ENCODE data around the gene TTC28.

DNA sequence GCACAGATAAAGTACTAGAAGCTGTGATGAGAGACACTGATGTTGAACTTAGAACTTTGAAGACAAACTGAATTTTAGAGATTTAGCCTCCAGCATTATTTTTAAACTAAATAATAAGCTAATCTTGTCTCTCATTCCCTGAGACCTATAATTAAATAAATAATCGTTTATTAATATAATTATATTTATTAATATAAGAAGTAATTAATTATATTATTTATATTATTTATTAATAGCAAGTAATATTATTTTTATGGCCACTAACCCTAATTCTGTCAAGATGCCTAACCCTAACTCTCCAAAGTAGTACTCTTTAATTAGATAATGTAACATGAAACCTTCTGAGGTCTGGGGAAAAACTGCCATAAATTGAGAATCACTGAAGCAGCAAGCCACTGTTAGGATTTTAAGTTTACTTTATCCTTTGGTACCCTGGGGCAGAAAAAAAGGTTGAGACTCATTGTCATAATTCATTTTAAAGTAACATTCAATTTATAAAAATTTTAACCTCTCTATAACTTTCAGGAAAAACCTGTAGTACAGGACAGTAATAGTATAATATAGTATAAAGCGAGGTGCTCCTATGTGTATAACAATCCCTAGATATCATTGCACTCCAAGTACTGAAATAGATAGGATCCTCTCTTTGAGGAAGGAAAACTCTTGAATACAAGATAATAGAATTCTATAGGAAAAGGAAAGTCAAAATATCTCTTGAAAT, 85.4 kb downstream of the TTC28 start:
- TF ChIP-seq, protein P1, sequence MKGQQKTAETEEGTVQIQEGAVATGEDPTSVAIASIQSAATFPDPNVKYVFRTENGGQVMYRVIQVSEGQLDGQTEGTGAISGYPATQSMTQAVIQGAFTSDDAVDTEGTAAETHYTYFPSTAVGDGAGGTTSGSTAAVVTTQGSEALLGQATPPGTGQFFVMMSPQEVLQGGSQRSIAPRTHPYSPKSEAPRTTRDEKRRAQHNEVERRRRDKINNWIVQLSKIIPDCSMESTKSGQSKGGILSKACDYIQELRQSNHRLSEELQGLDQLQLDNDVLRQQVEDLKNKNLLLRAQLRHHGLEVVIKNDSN (IDR thresholded peaks at IDR 0.05): no peak
- TF ChIP-seq EP300 (IDR thresholded peaks at IDR 0.05; ENCODE audit: borderline replicate concordance): no peak
- no peak for TF ChIP-seq TCF12 (IDR thresholded peaks at IDR 0.05; ENCODE audit: low read depth)
- TF ChIP-seq, protein P2, sequence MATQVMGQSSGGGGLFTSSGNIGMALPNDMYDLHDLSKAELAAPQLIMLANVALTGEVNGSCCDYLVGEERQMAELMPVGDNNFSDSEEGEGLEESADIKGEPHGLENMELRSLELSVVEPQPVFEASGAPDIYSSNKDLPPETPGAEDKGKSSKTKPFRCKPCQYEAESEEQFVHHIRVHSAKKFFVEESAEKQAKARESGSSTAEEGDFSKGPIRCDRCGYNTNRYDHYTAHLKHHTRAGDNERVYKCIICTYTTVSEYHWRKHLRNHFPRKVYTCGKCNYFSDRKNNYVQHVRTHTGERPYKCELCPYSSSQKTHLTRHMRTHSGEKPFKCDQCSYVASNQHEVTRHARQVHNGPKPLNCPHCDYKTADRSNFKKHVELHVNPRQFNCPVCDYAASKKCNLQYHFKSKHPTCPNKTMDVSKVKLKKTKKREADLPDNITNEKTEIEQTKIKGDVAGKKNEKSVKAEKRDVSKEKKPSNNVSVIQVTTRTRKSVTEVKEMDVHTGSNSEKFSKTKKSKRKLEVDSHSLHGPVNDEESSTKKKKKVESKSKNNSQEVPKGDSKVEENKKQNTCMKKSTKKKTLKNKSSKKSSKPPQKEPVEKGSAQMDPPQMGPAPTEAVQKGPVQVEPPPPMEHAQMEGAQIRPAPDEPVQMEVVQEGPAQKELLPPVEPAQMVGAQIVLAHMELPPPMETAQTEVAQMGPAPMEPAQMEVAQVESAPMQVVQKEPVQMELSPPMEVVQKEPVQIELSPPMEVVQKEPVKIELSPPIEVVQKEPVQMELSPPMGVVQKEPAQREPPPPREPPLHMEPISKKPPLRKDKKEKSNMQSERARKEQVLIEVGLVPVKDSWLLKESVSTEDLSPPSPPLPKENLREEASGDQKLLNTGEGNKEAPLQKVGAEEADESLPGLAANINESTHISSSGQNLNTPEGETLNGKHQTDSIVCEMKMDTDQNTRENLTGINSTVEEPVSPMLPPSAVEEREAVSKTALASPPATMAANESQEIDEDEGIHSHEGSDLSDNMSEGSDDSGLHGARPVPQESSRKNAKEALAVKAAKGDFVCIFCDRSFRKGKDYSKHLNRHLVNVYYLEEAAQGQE (IDR thresholded peaks at IDR 0.05; ENCODE audit: low read depth): no peak
- no peak for TF ChIP-seq FOXM1 (IDR thresholded peaks at IDR 0.05; ENCODE audit: borderline replicate concordance, low read depth)
- TF ChIP-seq CREB1 (IDR thresholded peaks at IDR 0.05; ENCODE audit: low read depth): no peak
- no peak for TF ChIP-seq EGR1 (IDR thresholded peaks at IDR 0.05)
